GM18873 (cell line): ENCODE results near the gene ATR.
A peak's percentile ranks its signal among the peaks of the same experiment; 100 is the strongest.
"Not testable (repeated sequence)": the region's sequence is repeated elsewhere in the genome, so short reads cannot be mapped to it uniquely, and the experiment has no call there.

Source experiments
- ATAC-seq: cut with Tn5 transposase; IDR thresholded peaks from one replicate; pipeline ENCODE4 v1.9.1; 2021; ENCODE audit warnings: mild to moderate bottlenecking, moderate library complexity, moderate number of reproducible peaks; ENCODE audit not compliant: unreplicated experiment, low FRiP score

ATR gene

GRCh38 chr3:142578329-142579223, at the start of gene ATR:
Gene ATR, minus strand, starts transcription at chr3:142578733. Its CDS starts 29 bp downstream, at chr3:142578704.
- ATAC-seq, result peak; percentile 89

GRCh38 chr3:142626971-142627370, 48.4 kb upstream of the ATR start:
- ATAC-seq, result no peak

DNA sequence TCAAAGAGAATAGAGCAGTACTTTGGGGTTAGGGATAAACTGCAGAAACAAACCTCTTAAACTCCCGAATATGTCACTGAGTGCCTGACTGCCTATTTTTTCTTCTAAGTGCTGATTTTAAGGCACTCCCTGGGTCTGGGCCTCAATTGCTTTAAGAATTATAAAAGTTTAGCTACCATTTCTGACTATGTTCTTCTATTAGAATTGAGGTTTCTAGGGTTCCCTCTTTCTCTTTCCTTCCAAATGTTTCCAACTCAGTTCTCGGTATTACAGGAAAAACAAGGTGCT, 46.6 kb upstream of the ATR start:
- ATAC-seq, result no peak

GRCh38 chr3:142624341-142625152, 46.0 kb upstream of the ATR start:
- ATAC-seq, result no peak

- no peak for ATAC-seq
Observed at GRCh38 chr3:142623194-142623593, 44.7 kb upstream of the ATR start.

GRCh38 chr3:142622405-142622804, 43.9 kb upstream of the ATR start:
- ATAC-seq, result no peak

GRCh38 chr3:142618917-142619461, 40.5 kb upstream of the ATR start:
- no peak for ATAC-seq

GRCh38 chr3:142615171-142615570, 36.6 kb upstream of the ATR start:
- no peak for ATAC-seq

- ATAC-seq, result no peak
Observed at GRCh38 chr3:142614059-142614626, 35.6 kb upstream of the ATR start.

- no peak for ATAC-seq
Observed at GRCh38 chr3:142613491-142613890, 35.0 kb upstream of the ATR start.

- no peak for ATAC-seq
Observed at GRCh38 chr3:142611206-142611605, 32.7 kb upstream of the ATR start.

- no peak for ATAC-seq
Observed at GRCh38 chr3:142609136-142609535, 30.6 kb upstream of the ATR start.

DNA sequence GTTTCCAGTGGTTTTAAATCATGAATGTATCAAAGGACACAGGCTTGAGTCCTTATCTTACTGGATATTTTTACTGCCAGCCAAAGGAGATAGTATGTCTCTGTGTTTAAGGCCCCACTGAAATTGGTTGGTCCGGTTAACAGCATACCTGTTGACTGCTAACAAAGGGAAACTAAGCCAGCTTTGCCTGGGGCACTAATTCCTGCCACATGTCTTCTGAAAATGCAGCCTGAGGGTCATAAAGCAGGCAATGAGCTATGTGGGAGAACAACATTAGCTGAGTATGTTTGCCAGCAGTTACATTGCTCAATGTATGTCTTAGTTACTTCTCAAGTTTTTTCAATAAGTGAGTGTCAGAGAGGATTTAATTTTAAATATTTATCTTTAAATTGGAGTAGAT, 30.1 kb upstream of the ATR start:
- ATAC-seq, result no peak

DNA sequence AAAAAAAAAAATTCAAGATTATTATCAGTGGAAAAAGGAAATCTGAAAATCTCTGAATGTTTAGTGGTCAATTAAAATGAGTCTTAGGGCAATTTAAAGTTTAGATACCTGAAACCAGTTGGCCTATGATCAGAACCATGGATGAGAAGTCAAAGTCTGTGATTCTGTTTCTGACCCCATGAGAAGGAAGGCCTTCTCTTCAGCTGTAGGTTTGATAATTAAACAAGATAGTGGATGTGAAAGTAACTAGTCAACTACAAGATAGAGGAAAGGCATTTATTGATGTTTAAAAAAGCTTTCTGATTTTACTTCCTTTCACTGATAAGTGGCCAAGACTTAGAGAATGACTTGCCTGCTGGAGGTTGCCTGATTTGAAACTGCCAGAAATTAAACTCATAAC, 26.4 kb upstream of the ATR start:
- ATAC-seq, result no peak

- ATAC-seq, result not testable (repeated sequence)
Observed at GRCh38 chr3:142603386-142603705, 24.8 kb upstream of the ATR start.

DNA sequence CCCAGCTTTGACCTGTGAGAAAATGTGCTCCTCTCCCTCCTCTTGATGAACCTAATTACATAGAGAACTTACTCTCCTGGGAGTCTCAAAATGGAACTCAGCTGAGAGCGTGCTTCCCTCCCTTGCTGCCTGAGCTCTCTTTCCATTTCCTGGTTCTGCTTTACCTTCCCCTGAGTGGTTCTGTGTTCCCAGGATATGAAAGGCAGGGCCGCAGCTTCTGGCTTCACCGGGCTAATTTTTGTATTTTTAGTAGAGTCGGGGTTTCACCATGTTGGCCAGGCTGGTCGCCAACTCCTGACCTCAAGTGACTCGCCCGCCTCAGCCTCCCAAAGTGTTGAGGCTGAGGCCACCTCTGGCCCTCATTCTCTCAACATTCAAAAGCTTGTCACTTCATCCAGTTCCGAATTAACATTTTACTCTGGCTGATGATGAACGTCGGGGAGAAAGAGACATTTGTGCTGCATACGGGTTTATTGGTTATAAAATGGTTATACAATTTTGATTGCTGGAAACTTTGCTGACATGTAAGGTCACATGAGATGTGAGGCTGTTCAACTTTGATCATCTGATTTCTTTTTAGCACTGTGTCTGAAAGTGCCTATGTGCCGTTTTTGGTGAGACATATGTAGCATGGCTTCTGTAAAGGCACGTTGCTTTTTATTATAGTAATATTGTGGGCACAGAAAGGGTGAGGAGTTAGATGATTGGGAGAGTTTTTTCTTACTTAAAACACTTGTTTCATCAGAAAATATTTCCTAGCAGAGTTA, 24.3 kb upstream of the ATR start:
- no peak for ATAC-seq

GRCh38 chr3:142601713-142602112, 23.2 kb upstream of the ATR start:
- ATAC-seq, result no peak

GRCh38 chr3:142597906-142598305, 19.4 kb upstream of the ATR start:
- ATAC-seq, result no peak

- ATAC-seq, result no peak
Observed at GRCh38 chr3:142596726-142597088, 18.2 kb upstream of the ATR start.

- ATAC-seq, result peak; percentile 76
Observed at GRCh38 chr3:142595951-142596725, 17.6 kb upstream of the ATR start, which contains the start of gene PLS1. Gene PLS1, plus strand, starts transcription at chr3:142596393. Its CDS starts 67,845 bp downstream, at chr3:142664238.
